IPS DF 6.9 (cell line): Measurements from ENCODE around the gene RSPRY1.

Experiments used
- DNase-seq: peaks from one replicate; pipeline ENCODE4 v3.0.0-alpha.2; 2013; ENCODE audit warnings: low read depth, low spot score
- H3K27ac ChIP-seq: one replicate; pipeline ENCODE4 v1.5.1; 2013; ENCODE audit warnings: low read length, control low read depth
- H3K27me3 ChIP-seq: 2 replicates; pipeline ENCODE4 v1.6.1; 2013; ENCODE audit warnings: mild to moderate bottlenecking, low read length; ENCODE audit not compliant: control insufficient read depth, insufficient read depth
- H3K36me3 ChIP-seq: 2 replicates; pipeline ENCODE4 v1.6.1; 2013; ENCODE audit warnings: low read length; ENCODE audit not compliant: control insufficient read depth, insufficient read depth
- H3K4me1 ChIP-seq: 2 replicates; pipeline ENCODE4 v1.6.1; 2013; ENCODE audit warnings: low read length; ENCODE audit not compliant: control insufficient read depth, insufficient read depth
- H3K4me3 ChIP-seq: 2 replicates; pipeline ENCODE4 v1.5.1; 2013; ENCODE audit warnings: mild to moderate bottlenecking, low read length
- H3K9me3 ChIP-seq: 2 replicates; pipeline ENCODE4 v1.6.1; 2013; ENCODE audit warnings: low read length, inconsistent platforms; ENCODE audit not compliant: control insufficient read depth, insufficient read depth
- WGBS: extraction: QIAGEN DNeasy Blood & Tissue Kit; methylation state at CpG from one replicate; pipeline ENCODE4 v1.1.7; 2013; ENCODE audit warnings: mixed read lengths, missing lambda C conversion rate; ENCODE audit not compliant: insufficient read length, insufficient coverage; 5-methylcytosine and 5-hydroxymethylcytosine counted together

RSPRY1 gene

DNA sequence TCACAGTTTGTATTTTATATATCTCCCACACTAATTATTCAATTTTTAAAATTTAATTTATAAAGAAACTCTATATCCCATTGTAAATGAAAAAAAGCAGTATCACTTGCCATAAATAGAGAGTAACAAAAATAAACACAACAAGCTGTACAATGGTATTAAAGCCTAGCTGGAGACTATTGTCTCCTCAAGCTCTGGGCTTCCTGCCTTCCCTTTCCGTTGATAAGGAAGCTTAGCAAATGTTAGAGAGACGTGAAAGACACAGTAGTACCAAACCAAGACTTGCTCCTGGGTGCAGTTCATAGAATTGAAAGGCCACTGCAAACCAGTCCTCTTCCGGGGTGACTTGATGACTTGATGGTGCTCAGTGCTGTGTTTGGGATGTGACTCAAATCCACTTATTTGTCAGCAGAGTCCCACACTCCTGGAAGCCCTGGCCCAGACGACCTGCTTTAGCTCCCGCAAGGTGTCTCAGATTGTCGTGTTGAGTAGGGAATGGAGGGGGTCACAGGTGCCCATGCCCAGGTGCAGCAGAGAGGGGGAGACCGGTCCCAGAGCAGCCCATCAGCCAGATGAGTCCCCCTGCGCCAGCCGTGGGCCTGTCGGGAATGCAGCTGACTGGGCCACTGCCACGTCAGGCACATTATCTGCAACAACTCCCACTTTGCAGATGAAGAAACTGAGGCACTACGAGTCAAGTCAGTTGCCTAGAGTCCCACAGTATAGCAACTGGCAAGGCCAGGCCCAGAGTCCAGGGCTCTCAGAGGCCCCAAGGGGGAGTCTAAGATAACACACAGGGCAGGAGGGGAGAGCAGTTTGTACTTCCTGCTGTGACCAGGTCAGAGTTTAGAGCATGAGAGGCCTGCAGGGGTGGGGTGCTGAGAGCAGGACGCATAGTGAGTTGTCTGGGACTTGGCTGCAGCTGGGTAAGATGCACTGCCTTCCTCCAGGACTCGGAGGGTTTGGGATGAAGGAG, 40.8 kb upstream of the RSPRY1 start:
- no CpG with 5 or more reads among the region's 14 CpGs for WGBS
- Histone ChIP-seq H3K9me3 (no peaks in the 10 kb centered on the region), H3K4me1 (peaks cover 5% of the 10 kb centered on the region), H3K27me3 (no peaks in the 10 kb centered on the region), H3K27ac (no peak overlapping the region), H3K36me3 (no peaks in the 10 kb centered on the region), H3K4me3 (no peak overlapping the region)
- no peak for DNase-seq

DNA sequence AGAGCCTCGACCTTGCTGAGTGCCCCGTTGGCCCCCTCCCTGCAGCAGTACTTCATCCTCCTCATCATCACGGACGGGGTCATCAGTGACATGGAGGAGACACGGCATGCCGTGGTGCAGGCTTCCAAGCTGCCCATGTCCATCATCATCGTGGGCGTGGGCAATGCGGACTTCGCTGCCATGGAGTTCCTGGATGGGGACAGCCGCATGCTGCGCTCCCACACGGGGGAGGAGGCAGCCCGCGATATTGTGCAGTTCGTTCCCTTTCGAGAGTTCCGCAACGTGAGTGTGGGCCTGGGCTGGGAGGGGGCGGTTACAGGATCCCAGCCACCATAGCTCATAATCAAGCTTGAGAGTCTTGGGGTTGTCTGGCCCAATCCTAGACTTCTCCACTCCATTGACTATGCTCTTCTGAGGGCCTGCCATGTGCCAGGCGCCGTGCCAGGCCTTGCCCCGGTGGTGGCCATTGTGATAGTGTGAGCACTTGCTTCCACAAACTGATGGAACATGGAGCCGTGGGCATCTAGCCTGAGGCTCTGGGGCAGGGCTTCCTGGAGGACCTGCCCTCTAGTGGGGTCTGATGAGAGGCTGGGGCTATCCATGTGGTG, 40.0 kb upstream of the RSPRY1 start:
- no peak overlapping the region for H3K4me3 ChIP-seq
- H3K27me3 ChIP-seq = no peaks in the 10 kb centered on the region
- DNase-seq = no peak
- no CpG with 5 or more reads among the region's 24 CpGs for WGBS
- H3K4me1 ChIP-seq = peaks cover 7% of the 10 kb centered on the region
- no peak overlapping the region for H3K27ac ChIP-seq
- H3K36me3 ChIP-seq = no peaks in the 10 kb centered on the region
- no peaks in the 10 kb centered on the region for H3K9me3 ChIP-seq

DNA sequence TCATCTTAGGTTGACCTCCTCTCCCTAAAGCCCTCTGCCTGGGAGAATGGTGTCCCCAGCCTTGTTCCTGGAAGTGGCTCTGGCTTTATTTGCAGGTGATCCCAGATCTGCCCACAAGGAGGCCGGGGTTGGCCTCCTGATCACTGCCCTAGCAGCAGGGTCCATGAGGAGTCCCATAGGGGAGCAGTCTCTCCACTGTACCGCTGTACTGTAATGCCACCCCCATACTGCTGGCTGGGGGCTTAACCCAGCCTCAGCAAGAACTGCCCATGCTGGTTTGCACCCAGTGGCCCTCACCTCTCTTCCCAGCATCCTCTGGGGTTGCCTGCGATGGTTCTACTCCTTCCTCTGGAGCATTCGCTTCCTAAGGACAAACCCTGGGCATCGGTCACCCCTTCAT, 39.4 kb upstream of the RSPRY1 start:
- Histone ChIP-seq H3K27me3 (no peaks in the 10 kb centered on the region), H3K4me1 (peaks cover 7% of the 10 kb centered on the region), H3K36me3 (no peaks in the 10 kb centered on the region), H3K9me3 (no peaks in the 10 kb centered on the region), H3K27ac (no peak overlapping the region), H3K4me3 (no peak overlapping the region)
- DNase-seq = no peak
- WGBS = no CpG with 5 or more reads among the region's 5 CpGs

DNA sequence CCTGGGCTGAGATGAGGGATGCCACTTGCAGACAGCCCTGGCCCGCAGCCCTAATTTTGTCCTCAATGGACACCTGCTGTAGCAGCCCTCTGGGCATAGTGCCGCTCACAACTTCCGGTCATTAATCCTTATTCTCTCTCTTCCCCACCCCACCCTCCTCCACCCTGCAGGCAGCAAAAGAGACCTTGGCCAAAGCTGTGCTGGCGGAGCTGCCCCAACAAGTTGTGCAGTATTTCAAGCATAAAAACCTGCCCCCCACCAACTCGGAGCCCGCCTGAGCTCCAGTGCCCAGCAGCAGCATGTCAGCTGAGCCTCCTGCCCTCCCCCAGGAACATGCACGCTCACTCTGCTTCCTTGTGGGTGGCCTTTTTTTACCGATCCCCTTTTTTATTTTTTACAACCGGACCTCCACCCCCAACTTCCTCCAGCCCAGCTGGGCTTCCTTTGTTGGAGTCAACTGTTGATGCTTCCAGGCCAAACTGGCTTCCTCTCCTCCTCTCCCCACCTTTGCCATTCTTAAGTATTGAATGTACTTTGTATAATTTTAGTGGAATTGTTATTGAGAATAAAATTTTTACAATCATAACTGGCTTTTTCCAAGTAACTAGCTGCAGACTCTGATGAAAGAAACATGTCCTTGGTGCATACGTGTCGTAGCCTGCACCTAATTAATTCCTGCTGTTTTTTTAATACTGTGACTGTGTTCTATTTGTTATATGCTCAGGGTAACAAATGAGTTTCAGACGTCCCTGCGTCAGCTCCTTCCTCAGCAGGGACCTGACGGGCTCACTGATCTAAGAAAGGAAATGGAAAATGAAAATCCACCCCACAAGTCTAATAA, 38.5 kb upstream of the RSPRY1 start:
- no peak overlapping the region for H3K4me3 ChIP-seq
- no CpG with 5 or more reads among the region's 14 CpGs for WGBS

GRCh38 chr16:57148481-57148880, 37.6 kb upstream of the RSPRY1 start:
- H3K4me3 ChIP-seq = no peak overlapping the region
- no CpG with 5 or more reads among the region's 6 CpGs for WGBS
- H3K27me3 ChIP-seq = no peaks in the 10 kb centered on the region
- no peaks in the 10 kb centered on the region for H3K9me3 ChIP-seq
- no peak for DNase-seq
- H3K36me3 ChIP-seq = 0 out of 2 replicates have a peak, but pooled peaks cover 3% of the 10 kb centered on the region
- H3K4me1 ChIP-seq = peaks cover 7% of the 10 kb centered on the region
- no peak overlapping the region for H3K27ac ChIP-seq

More for the DNA sequence above, 38.5 kb upstream of the RSPRY1 start:
- H3K4me1 ChIP-seq = peaks cover 7% of the 10 kb centered on the region
- H3K9me3 ChIP-seq = no peaks in the 10 kb centered on the region
- no peak overlapping the region for H3K27ac ChIP-seq
- DNase-seq = no peak
- 0 out of 2 replicates have a peak, but pooled peaks cover under 1% of the 10 kb centered on the region for H3K36me3 ChIP-seq
- no peaks in the 10 kb centered on the region for H3K27me3 ChIP-seq

GRCh38 chr16:57149391-57149790, 36.7 kb upstream of the RSPRY1 start:
- H3K36me3 ChIP-seq = peaks cover 11% of the 10 kb centered on the region
- H3K4me3 ChIP-seq = no peak overlapping the region
- H3K9me3 ChIP-seq = no peaks in the 10 kb centered on the region
- H3K27me3 ChIP-seq = no peaks in the 10 kb centered on the region
- H3K4me1 ChIP-seq = peaks cover 7% of the 10 kb centered on the region
- no peak for DNase-seq
- no peak overlapping the region for H3K27ac ChIP-seq
- WGBS = no CpG with 5 or more reads among the region's 10 CpGs

- Histone ChIP-seq H3K27me3 (no peaks in the 10 kb centered on the region), H3K27ac (no peak overlapping the region), H3K4me1 (peaks cover 7% of the 10 kb centered on the region), H3K9me3 (no peaks in the 10 kb centered on the region), H3K4me3 (no peak overlapping the region), H3K36me3 (peaks cover 11% of the 10 kb centered on the region)
- no peak for DNase-seq
- no CpG with 5 or more reads among the region's 9 CpGs for WGBS
These were observed 35.3 kb upstream of the RSPRY1 start for GRCh38 chr16:57150682-57151330.

- Histone ChIP-seq H3K36me3 (peaks cover 11% of the 10 kb centered on the region), H3K4me1 (peaks cover 5% of the 10 kb centered on the region), H3K9me3 (no peaks in the 10 kb centered on the region), H3K4me3 (no peak overlapping the region), H3K27ac (no peak overlapping the region), H3K27me3 (no peaks in the 10 kb centered on the region)
- WGBS = no CpG with 5 or more reads among the region's 2 CpGs
- DNase-seq = no peak
These were observed 34.8 kb upstream of the RSPRY1 start for GRCh38 chr16:57151369-57151768.

- Histone ChIP-seq H3K4me3 (no peak overlapping the region), H3K36me3 (peaks cover 11% of the 10 kb centered on the region), H3K9me3 (no peaks in the 10 kb centered on the region), H3K27ac (no peak overlapping the region), H3K27me3 (no peaks in the 10 kb centered on the region), H3K4me1 (0 out of 2 replicates have a peak, but pooled peaks cover 3% of the 10 kb centered on the region)
- no peak for DNase-seq
- no CpG with 5 or more reads among the region's 4 CpGs for WGBS
These were observed 33.7 kb upstream of the RSPRY1 start for GRCh38 chr16:57152096-57153093.
